Mammary epithelial cell (primary cell): Measurements from ENCODE around the gene FAM83C.

Source experiments
- EZH2 ChIP-seq: IDR thresholded peaks from 2 replicates; pipeline ENCODE4 v1.6.1; 2012; ENCODE audit warnings: low read length, inconsistent platforms, borderline replicate concordance
- TF ChIP-seq, protein P1 (sequence below), 2 donors: IDR thresholded peaks in 1 of 2; conservative IDR thresholded peaks in 1 of 2; 2 replicates each; pipeline ENCODE4 v1.5.1; 2011 to 2012; ENCODE audit warnings: inconsistent platforms in 2 of 2, low read length in 2 of 2, mild to moderate bottlenecking in 2 of 2, control low read depth in 1 of 2, low read depth in 1 of 2; ENCODE audit not compliant: insufficient read depth in 1 of 2; ENCODE audit errors: extremely low read depth in 1 of 2

DNA sequence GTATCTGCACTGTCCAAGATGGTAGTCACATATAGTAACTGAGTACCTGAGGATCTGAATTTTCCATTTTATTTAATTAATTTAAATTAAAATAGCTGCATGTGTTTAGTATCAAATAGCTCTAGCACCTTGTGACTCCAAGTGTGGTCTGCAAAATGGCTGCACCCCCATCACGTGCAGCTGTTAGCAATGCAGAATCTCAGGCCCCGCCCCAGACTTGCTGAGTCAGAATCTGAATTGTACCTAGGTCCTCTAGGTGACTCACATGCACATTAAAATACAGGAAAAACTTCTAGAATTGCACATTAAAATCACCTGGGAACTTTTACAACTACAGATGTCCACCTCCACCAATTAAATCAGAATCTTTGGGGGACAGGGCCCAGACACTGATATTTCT, 19.2 kb upstream of the FAM83C start:
- TF ChIP-seq, protein P1, sequence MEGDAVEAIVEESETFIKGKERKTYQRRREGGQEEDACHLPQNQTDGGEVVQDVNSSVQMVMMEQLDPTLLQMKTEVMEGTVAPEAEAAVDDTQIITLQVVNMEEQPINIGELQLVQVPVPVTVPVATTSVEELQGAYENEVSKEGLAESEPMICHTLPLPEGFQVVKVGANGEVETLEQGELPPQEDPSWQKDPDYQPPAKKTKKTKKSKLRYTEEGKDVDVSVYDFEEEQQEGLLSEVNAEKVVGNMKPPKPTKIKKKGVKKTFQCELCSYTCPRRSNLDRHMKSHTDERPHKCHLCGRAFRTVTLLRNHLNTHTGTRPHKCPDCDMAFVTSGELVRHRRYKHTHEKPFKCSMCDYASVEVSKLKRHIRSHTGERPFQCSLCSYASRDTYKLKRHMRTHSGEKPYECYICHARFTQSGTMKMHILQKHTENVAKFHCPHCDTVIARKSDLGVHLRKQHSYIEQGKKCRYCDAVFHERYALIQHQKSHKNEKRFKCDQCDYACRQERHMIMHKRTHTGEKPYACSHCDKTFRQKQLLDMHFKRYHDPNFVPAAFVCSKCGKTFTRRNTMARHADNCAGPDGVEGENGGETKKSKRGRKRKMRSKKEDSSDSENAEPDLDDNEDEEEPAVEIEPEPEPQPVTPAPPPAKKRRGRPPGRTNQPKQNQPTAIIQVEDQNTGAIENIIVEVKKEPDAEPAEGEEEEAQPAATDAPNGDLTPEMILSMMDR (conservative IDR thresholded peaks at IDR 0.05 in 1 of 2, IDR thresholded peaks at IDR 0.05 in 1 of 2; ENCODE audit: extremely low read depth in 1 of 2, insufficient read depth in 1 of 2, low read depth in 1 of 2, low read length in 2 of 2), result no peak
- TF ChIP-seq EZH2, result no peak
